ENCODE data around the gene DOCK11. TPM values are rescaled to one million over a fixed set of nuclear protein-coding genes. Genes with fewer than 3 reads are reported as not detected.

DOCK11 gene
- polyA plus RNA-seq, 6 donors from 2014 or later: 15.4 to 29.9 (median 19.7) TPM

- no peaks in the 10 kb centered on the region for H3K36me3 Mint-ChIP-seq
- no peaks in the 10 kb centered on the region for H3K27me3 Mint-ChIP-seq
- peak overlapping the region in 4 of 6 donors; percentile 63 to 97 (median 82) for H3K27ac Mint-ChIP-seq
- peak overlapping the region in 1 of 8 donors; percentile 45 for H3K4me3 Mint-ChIP-seq
- peaks cover 35 to 66% (median 47%) of the 10 kb centered on the region in 3 donors for H3K4me1 Mint-ChIP-seq
- DNase-seq (no peak), ATAC-seq (ENCODE audit: low read depth in 2 of 2) (no peak)
- H3K9me3 Mint-ChIP-seq: peaks cover 0 to 3% (median 0%) of the 10 kb centered on the region in 7 donors
Measured at GRCh38 chrX:118524344-118524743, 28.7 kb downstream of the DOCK11 start.

GRCh38 chrX:118525174-118525730, 29.6 kb downstream of the DOCK11 start:
- Mint-ChIP-seq H3K9me3 (peaks cover 0 to 3% (median 0%) of the 10 kb centered on the region in 7 donors), H3K4me1 (peaks cover 40 to 65% (median 52%) of the 10 kb centered on the region in 3 donors), H3K4me3 (peak overlapping the region in 1 of 8 donors; percentile 3), H3K27me3 (no peaks in the 10 kb centered on the region), H3K27ac (peak overlapping the region in 4 of 6 donors; percentile 3 to 89 (median 48)), H3K36me3 (no peaks in the 10 kb centered on the region)
- ATAC-seq (ENCODE audit: low read depth in 2 of 2) (no peak), DNase-seq (no peak)

GRCh38 chrX:118526149-118526548, 30.5 kb downstream of the DOCK11 start:
- H3K9me3 Mint-ChIP-seq: peaks cover 0 to 3% (median 0%) of the 10 kb centered on the region in 7 donors
- no peaks in the 10 kb centered on the region for H3K27me3 Mint-ChIP-seq
- DNase-seq: no peak
- H3K4me3 Mint-ChIP-seq: peak overlapping the region in 2 of 8 donors; percentile 16 to 52
- H3K4me1 Mint-ChIP-seq: peaks cover 44 to 67% (median 56%) of the 10 kb centered on the region in 3 donors
- no peaks in the 10 kb centered on the region for H3K36me3 Mint-ChIP-seq
- peak overlapping the region; percentile 17 to 96 (median 76) for H3K27ac Mint-ChIP-seq
- no peak for ATAC-seq (ENCODE audit: low read depth in 2 of 2)

- Mint-ChIP-seq H3K27me3 (no peaks in the 10 kb centered on the region), H3K27ac (peak overlapping the region; percentile 57 to 94 (median 90)), H3K4me3 (peak overlapping the region; percentile 71 to 91 (median 85)), H3K36me3 (peaks cover 0 to 7% of the 10 kb centered on the region in 2 donors), H3K9me3 (peaks cover 0 to 4% (median 0%) of the 10 kb centered on the region in 7 donors), H3K4me1 (peaks cover 50 to 64% (median 63%) of the 10 kb centered on the region in 3 donors)
- peak; percentile 55 for DNase-seq
- peak; percentile 79 to 86 for ATAC-seq (ENCODE audit: low read depth in 2 of 2)
Measured at GRCh38 chrX:118528071-118528737, 32.6 kb downstream of the DOCK11 start.

DNA sequence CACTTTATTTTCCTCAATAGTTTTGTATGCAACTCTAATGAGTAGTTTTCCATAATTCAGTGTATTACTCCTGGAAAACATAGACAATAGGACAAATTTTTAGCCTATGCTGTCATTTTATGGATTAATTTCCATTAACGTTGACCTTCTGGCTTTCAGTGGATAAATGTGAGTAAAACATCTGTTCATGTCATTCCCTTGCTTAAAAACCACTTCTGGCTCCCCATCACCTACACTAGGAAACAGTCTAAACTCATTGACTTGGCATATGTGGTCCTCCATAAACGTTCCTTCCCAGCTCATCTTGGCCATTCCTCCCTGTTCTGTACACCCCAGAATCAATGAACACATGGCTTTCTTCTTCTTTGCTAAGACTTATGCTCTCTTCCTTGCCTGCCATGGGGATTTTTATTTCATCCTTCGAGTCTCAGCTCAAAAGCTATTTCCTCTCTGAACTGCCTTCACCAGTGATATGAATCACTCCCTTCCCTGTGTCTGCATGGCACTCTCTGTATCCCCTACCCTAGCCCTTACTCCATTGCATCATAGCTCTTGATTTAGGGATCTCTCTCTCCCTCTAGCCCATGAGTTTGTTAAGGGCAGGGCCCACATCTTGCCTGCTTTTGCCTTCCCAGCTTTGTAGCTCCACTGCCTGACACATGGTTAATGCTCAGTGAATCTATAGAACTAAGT, 34.8 kb downstream of the DOCK11 start:
- peaks cover 0 to 7% of the 10 kb centered on the region in 2 donors for H3K36me3 Mint-ChIP-seq
- DNase-seq (no peak), ATAC-seq (ENCODE audit: low read depth in 2 of 2) (no peak)
- peak overlapping the region in 5 of 6 donors; percentile 49 to 97 (median 73) for H3K27ac Mint-ChIP-seq
- peak overlapping the region in 4 of 8 donors; percentile 27 to 81 (median 57) for H3K4me3 Mint-ChIP-seq
- no peaks in the 10 kb centered on the region for H3K27me3 Mint-ChIP-seq
- peaks cover 0 to 4% (median under 1%) of the 10 kb centered on the region in 7 donors for H3K9me3 Mint-ChIP-seq
- H3K4me1 Mint-ChIP-seq: peaks cover 43 to 61% (median 57%) of the 10 kb centered on the region in 3 donors

GRCh38 chrX:118534716-118535493, 39.3 kb downstream of the DOCK11 start:
- Mint-ChIP-seq H3K4me3 (peak overlapping the region in 1 of 8 donors; percentile 22), H3K4me1 (peaks cover 40 to 68% (median 50%) of the 10 kb centered on the region in 3 donors), H3K9me3 (peaks cover 0 to 4% (median 0%) of the 10 kb centered on the region in 7 donors), H3K27ac (peak overlapping the region in 5 of 6 donors; percentile 18 to 85 (median 75)), H3K27me3 (no peaks in the 10 kb centered on the region), H3K36me3 (peaks cover 0 to 7% of the 10 kb centered on the region in 2 donors)
- ATAC-seq (ENCODE audit: low read depth in 2 of 2) (no peak), DNase-seq (no peak)

DNA sequence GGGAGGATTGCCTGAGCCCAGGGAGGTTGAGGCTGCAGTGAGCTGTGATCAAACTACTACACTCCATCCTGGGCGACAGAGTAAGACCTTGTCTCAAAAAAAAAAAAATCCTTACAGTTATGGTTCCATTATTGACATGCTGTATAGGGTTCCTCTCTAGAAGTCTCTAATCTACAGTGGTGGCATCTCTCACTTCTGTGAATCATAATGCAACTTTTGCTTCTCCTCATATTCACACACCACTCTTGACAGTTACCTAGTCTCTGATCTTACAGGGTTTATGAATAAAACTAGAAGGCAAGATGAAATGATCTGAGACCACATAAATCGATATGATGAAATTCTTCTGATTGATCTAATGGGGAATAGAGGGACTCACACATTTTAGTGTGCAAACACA, 40.6 kb downstream of the DOCK11 start:
- H3K4me1 Mint-ChIP-seq: peaks cover 35 to 58% (median 44%) of the 10 kb centered on the region in 3 donors
- peak overlapping the region in 7 of 8 donors; percentile 15 to 79 (median 56) for H3K4me3 Mint-ChIP-seq
- peak overlapping the region in 4 of 6 donors; percentile 56 to 87 (median 74) for H3K27ac Mint-ChIP-seq
- no peak for DNase-seq
- peaks cover 0 to 7% of the 10 kb centered on the region in 2 donors for H3K36me3 Mint-ChIP-seq
- H3K27me3 Mint-ChIP-seq: no peaks in the 10 kb centered on the region
- peak in 1 of 2 donors; percentile 10 for ATAC-seq (ENCODE audit: low read depth in 2 of 2)
- peaks cover 0 to 4% (median 0%) of the 10 kb centered on the region in 7 donors for H3K9me3 Mint-ChIP-seq

- Mint-ChIP-seq H3K27ac (peak overlapping the region; percentile 4 to 87 (median 50)), H3K9me3 (peaks cover 0 to 4% (median 0%) of the 10 kb centered on the region in 7 donors), H3K4me3 (peak overlapping the region; percentile 15 to 79 (median 57)), H3K36me3 (peaks cover 0 to 6% of the 10 kb centered on the region in 2 donors), H3K4me1 (peaks cover 38 to 54% (median 44%) of the 10 kb centered on the region in 3 donors), H3K27me3 (no peaks in the 10 kb centered on the region)
- ATAC-seq (ENCODE audit: low read depth in 2 of 2) (peak; percentile 78 to 81), DNase-seq (peak; percentile 34)
Measured at GRCh38 chrX:118536687-118537461, 41.3 kb downstream of the DOCK11 start.

- Mint-ChIP-seq H3K27me3 (no peaks in the 10 kb centered on the region), H3K36me3 (no peaks in the 10 kb centered on the region), H3K4me1 (peaks cover 34 to 47% (median 40%) of the 10 kb centered on the region in 3 donors), H3K27ac (peak overlapping the region; percentile 12 to 84 (median 40)), H3K9me3 (peaks cover 0 to 2% (median 0%) of the 10 kb centered on the region in 7 donors), H3K4me3 (peak overlapping the region in 5 of 8 donors; percentile 9 to 59 (median 34))
- ATAC-seq (ENCODE audit: low read depth in 2 of 2) (no peak), DNase-seq (no peak)
Measured at GRCh38 chrX:118538386-118538785, 42.8 kb downstream of the DOCK11 start.

- DNase-seq (no peak), ATAC-seq (ENCODE audit: low read depth in 2 of 2) (no peak)
- H3K36me3 Mint-ChIP-seq: no peaks in the 10 kb centered on the region
- no peaks in the 10 kb centered on the region for H3K27me3 Mint-ChIP-seq
- H3K4me1 Mint-ChIP-seq: peaks cover 29 to 36% (median 30%) of the 10 kb centered on the region in 3 donors
- no peak overlapping the region for H3K27ac Mint-ChIP-seq
- H3K9me3 Mint-ChIP-seq: no peaks in the 10 kb centered on the region
- H3K4me3 Mint-ChIP-seq: no peak overlapping the region
Measured at GRCh38 chrX:118540342-118540741, 44.7 kb downstream of the DOCK11 start.

DNA sequence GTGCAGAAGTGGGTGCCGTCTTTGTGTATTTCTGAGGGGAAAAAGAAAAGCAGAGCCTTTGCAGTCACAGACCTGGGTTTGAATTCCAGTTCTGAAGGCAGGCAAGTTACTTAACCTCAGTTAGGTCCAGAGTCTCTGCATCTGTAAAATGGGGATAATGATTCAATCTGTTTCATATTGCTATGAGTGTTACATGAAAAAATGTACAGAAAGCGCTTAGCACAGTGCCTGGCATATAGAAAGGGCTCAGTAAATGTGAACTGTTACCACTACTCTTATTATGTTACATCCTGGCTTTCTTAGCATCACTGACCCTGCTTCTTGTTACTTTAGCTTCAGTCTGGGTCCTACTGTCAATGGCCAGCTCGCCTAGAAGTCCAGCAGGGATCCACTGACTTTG, 45.9 kb downstream of the DOCK11 start:
- H3K36me3 Mint-ChIP-seq: no peaks in the 10 kb centered on the region
- no peaks in the 10 kb centered on the region for H3K27me3 Mint-ChIP-seq
- DNase-seq (no peak), ATAC-seq (ENCODE audit: low read depth in 2 of 2) (no peak)
- no peaks in the 10 kb centered on the region for H3K9me3 Mint-ChIP-seq
- H3K4me3 Mint-ChIP-seq: no peak overlapping the region
- H3K27ac Mint-ChIP-seq: peak overlapping the region in 2 of 6 donors; percentile 26 to 32
- H3K4me1 Mint-ChIP-seq: peaks cover 20 to 28% (median 25%) of the 10 kb centered on the region in 3 donors

DNA sequence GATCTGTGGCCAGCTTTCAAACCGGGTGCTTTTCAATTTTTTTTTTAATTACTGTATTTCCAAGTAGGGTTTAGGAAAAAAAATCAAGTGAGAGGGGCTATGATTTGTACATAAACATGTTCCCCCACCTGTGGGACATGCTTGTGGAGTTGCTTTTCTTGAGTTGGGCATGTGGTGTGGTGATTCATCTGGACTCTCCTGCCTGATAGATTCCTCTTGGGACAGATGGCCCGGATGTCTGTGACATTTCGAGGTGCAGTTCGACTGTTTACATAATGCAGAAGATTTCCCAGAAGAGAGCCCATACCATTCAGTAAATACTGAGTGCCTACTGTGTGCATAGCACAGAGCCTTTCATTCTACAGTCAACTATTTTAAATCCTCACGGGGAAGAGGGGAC, 49.9 kb downstream of the DOCK11 start:
- Mint-ChIP-seq H3K9me3 (no peaks in the 10 kb centered on the region), H3K27me3 (no peaks in the 10 kb centered on the region), H3K36me3 (peaks cover 0 to 8% of the 10 kb centered on the region in 2 donors), H3K4me3 (no peak overlapping the region), H3K27ac (no peak overlapping the region), H3K4me1 (peaks cover 0 to 11% (median 7%) of the 10 kb centered on the region in 3 donors)
- ATAC-seq (ENCODE audit: low read depth in 2 of 2): no peak
- no peak for DNase-seq

Measured in naive B cell (primary cell).